ENCODE data around the gene FBXL14. TPM values are rescaled to one million over a fixed set of nuclear protein-coding genes. Genes with fewer than 3 reads are reported as not detected.

Gene FBXL14
- total RNA-seq, 1 donor from 2014 or later = 33.7 TPM

DNA sequence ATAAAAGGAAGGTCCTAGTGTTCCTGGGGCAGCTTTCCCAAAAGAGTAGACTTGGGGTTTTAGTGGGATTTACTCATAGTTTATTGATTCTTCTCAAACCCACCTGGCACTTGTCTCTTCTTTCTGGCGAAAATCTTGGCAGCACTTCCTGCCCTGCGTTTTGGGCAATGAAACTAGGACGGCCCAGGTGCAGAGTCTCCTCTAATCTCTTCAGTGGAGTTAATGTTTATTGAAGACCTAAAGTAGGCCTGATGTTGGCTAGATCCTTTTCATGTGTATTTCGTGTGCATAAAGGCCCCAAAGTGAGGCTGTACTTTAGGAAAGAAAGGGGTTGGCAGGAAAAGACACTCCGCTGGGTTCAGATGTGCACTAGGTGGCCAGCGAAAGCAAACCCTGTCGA lies 39.8 kb upstream of the FBXL14 start:
- H3K4me1 Mint-ChIP-seq = peaks cover 26% of the 10 kb centered on the region
- peaks cover 51% of the 10 kb centered on the region for H3K27me3 Mint-ChIP-seq (ENCODE audit: low read depth)
- H3K27ac Mint-ChIP-seq (ENCODE audit: unreplicated experiment) = no peak overlapping the region
- no peaks in the 10 kb centered on the region for H3K36me3 Mint-ChIP-seq (ENCODE audit: low read depth)
- no peaks in the 10 kb centered on the region for H3K9me3 Mint-ChIP-seq
- no peak for DNase-seq (ENCODE audit: low read depth, low spot score)
- H3K4me3 Mint-ChIP-seq = peak overlapping the region; percentile 52
- TF ChIP-seq, protein P1, sequence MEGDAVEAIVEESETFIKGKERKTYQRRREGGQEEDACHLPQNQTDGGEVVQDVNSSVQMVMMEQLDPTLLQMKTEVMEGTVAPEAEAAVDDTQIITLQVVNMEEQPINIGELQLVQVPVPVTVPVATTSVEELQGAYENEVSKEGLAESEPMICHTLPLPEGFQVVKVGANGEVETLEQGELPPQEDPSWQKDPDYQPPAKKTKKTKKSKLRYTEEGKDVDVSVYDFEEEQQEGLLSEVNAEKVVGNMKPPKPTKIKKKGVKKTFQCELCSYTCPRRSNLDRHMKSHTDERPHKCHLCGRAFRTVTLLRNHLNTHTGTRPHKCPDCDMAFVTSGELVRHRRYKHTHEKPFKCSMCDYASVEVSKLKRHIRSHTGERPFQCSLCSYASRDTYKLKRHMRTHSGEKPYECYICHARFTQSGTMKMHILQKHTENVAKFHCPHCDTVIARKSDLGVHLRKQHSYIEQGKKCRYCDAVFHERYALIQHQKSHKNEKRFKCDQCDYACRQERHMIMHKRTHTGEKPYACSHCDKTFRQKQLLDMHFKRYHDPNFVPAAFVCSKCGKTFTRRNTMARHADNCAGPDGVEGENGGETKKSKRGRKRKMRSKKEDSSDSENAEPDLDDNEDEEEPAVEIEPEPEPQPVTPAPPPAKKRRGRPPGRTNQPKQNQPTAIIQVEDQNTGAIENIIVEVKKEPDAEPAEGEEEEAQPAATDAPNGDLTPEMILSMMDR (conservative IDR thresholded peaks at IDR 0.05) = no peak

- H3K4me3 Mint-ChIP-seq = no peak overlapping the region
- H3K9me3 Mint-ChIP-seq = no peaks in the 10 kb centered on the region
These were observed 39.1 kb upstream of the FBXL14 start for GRCh38 chr12:1633459-1633858.

DNA sequence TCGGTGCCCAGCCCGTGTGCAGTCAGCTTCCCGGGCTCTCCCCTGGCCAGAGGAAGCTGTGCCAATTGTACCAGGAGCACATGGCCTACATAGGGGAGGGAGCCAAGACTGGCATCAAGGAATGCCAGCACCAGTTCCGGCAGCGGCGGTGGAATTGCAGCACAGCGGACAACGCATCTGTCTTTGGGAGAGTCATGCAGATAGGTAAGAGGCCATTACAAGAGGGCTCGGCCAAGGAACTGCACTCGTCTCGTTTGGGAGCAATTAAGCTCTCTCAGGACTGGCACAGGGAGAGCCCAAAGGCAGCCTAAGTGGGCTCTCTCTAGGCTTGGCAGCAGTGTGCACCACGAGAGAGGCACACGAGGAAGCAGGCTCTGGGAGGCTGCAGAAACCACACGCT lies 38.3 kb upstream of the FBXL14 start:
- TF ChIP-seq, protein P1 (conservative IDR thresholded peaks at IDR 0.05) = no peak
- Mint-ChIP-seq H3K36me3 (ENCODE audit: low read depth) (no peaks in the 10 kb centered on the region), H3K4me1 (peaks cover 35% of the 10 kb centered on the region), H3K4me3 (no peak overlapping the region), H3K27ac (ENCODE audit: unreplicated experiment) (no peak overlapping the region), H3K27me3 (ENCODE audit: low read depth) (peaks cover 65% of the 10 kb centered on the region), H3K9me3 (no peaks in the 10 kb centered on the region)
- no peak for DNase-seq (ENCODE audit: low read depth, low spot score)

More at GRCh38 chr12:1633459-1633858, 39.1 kb upstream of the FBXL14 start:
- H3K27me3 Mint-ChIP-seq (ENCODE audit: low read depth) = peaks cover 58% of the 10 kb centered on the region
- H3K4me1 Mint-ChIP-seq = peaks cover 33% of the 10 kb centered on the region
- no peak for DNase-seq (ENCODE audit: low read depth, low spot score)
- H3K36me3 Mint-ChIP-seq (ENCODE audit: low read depth) = no peaks in the 10 kb centered on the region
- H3K27ac Mint-ChIP-seq (ENCODE audit: unreplicated experiment) = no peak overlapping the region
- TF ChIP-seq, protein P1 (conservative IDR thresholded peaks at IDR 0.05) = no peak

- no peak overlapping the region for H3K27ac Mint-ChIP-seq (ENCODE audit: unreplicated experiment)
- peaks cover 74% of the 10 kb centered on the region for H3K27me3 Mint-ChIP-seq (ENCODE audit: low read depth)
- peak overlapping the region; percentile 78 for H3K4me3 Mint-ChIP-seq
- peak; percentile 11 for DNase-seq (ENCODE audit: low read depth, low spot score)
- H3K36me3 Mint-ChIP-seq (ENCODE audit: low read depth) = no peaks in the 10 kb centered on the region
- H3K4me1 Mint-ChIP-seq = peaks cover 35% of the 10 kb centered on the region
- H3K9me3 Mint-ChIP-seq = no peaks in the 10 kb centered on the region
- TF ChIP-seq, protein P1 (conservative IDR thresholded peaks at IDR 0.05) = no peak
These were observed 36.6 kb upstream of the FBXL14 start for GRCh38 chr12:1630827-1631591.

GRCh38 chr12:1630133-1630826 lies 35.9 kb upstream of the FBXL14 start:
- Mint-ChIP-seq H3K27me3 (ENCODE audit: low read depth) (peaks cover 74% of the 10 kb centered on the region), H3K9me3 (no peaks in the 10 kb centered on the region), H3K27ac (ENCODE audit: unreplicated experiment) (no peak overlapping the region), H3K4me3 (peak overlapping the region; percentile 82), H3K36me3 (ENCODE audit: low read depth) (no peaks in the 10 kb centered on the region), H3K4me1 (peaks cover 35% of the 10 kb centered on the region)
- DNase-seq (ENCODE audit: low read depth, low spot score) = peak; percentile 15
- TF ChIP-seq, protein P1 (conservative IDR thresholded peaks at IDR 0.05) = peak; percentile 42
